Testis (tissue), 2 donors: ENCODE results near the gene TUNAR.

ENCODE experiments used
- POLR2A ChIP-seq: fragments of 450-650 bp; IDR thresholded peaks from one replicate; pipeline ENCODE4 v1.6.1; 2017; ENCODE audit warnings: antibody characterized with exemption, mild to moderate bottlenecking, moderate library complexity
- TF ChIP-seq, protein P1 (sequence below), 3 experiments: fragments of 450-650 bp in 2 of 3; fragments of 200-600 bp in 1 of 3; sonication (generic) in 1 of 3; IDR thresholded peaks; one replicate each; pipeline ENCODE4 v1.5.1; 2016 to 2019; ENCODE audit warnings: antibody characterized with exemption in 3 of 3, mild to moderate bottlenecking in 2 of 3, moderate library complexity in 1 of 3

DNA sequence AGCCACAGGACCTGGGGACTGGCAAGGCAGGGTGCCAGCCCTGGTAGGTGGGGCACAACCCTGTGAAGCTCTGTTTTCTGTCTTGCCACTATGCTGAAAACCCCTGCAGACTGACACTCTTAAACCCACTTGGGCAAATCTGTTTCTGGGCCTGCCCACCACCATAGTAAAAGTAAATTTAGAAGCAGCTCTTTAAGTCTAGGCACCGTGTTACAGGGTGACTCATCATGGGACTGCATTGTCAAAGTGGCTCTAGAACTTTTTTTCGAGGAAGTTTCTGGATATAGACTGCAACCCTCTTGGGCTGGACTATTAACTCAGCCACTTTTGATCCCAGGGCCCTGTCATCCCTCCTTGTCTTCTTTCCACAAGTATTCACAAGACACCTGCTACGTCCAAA lies 7.7 kb downstream of the TUNAR start:
- TF ChIP-seq, protein P1, sequence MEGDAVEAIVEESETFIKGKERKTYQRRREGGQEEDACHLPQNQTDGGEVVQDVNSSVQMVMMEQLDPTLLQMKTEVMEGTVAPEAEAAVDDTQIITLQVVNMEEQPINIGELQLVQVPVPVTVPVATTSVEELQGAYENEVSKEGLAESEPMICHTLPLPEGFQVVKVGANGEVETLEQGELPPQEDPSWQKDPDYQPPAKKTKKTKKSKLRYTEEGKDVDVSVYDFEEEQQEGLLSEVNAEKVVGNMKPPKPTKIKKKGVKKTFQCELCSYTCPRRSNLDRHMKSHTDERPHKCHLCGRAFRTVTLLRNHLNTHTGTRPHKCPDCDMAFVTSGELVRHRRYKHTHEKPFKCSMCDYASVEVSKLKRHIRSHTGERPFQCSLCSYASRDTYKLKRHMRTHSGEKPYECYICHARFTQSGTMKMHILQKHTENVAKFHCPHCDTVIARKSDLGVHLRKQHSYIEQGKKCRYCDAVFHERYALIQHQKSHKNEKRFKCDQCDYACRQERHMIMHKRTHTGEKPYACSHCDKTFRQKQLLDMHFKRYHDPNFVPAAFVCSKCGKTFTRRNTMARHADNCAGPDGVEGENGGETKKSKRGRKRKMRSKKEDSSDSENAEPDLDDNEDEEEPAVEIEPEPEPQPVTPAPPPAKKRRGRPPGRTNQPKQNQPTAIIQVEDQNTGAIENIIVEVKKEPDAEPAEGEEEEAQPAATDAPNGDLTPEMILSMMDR (IDR thresholded peaks at IDR 0.05): no peak
- no peak for TF ChIP-seq POLR2A
